ENCODE measurements around the gene GPR89A.

GPR89A gene

GRCh38 chr1:145707183-145707867 is 99.5 kb downstream of the GPR89A start, which contains the start of gene PDZK1:
TSS of gene PDZK1 (minus strand) at chr1:145707368. CDS start at chr1:145688021, 19,347 bp downstream.
- TF ChIP-seq CTCF (IDR thresholded peaks at IDR 0.05; ENCODE audit: low read depth, low read length), result no peak
- H3K4me3 ChIP-seq (ENCODE audit: low read depth, low read length), result no peak within 1 kb of the TSS

- TF ChIP-seq CTCF (IDR thresholded peaks at IDR 0.05; ENCODE audit: low read depth, low read length), result no peak
- no peak overlapping the region for H3K4me3 ChIP-seq (ENCODE audit: low read depth, low read length)
These were observed 100.3 kb downstream of the GPR89A start for GRCh38 chr1:145708063-145708462.

- H3K4me3 ChIP-seq (ENCODE audit: low read depth, low read length), result no peak overlapping the region
- TF ChIP-seq CTCF (IDR thresholded peaks at IDR 0.05; ENCODE audit: low read depth, low read length), result no peak
These were observed 102.7 kb downstream of the GPR89A start for GRCh38 chr1:145710291-145711027.

- no peak for TF ChIP-seq CTCF (IDR thresholded peaks at IDR 0.05; ENCODE audit: low read depth, low read length)
- H3K4me3 ChIP-seq (ENCODE audit: low read depth, low read length), result no peak overlapping the region
These were observed 103.4 kb downstream of the GPR89A start for GRCh38 chr1:145711213-145711651.

DNA sequence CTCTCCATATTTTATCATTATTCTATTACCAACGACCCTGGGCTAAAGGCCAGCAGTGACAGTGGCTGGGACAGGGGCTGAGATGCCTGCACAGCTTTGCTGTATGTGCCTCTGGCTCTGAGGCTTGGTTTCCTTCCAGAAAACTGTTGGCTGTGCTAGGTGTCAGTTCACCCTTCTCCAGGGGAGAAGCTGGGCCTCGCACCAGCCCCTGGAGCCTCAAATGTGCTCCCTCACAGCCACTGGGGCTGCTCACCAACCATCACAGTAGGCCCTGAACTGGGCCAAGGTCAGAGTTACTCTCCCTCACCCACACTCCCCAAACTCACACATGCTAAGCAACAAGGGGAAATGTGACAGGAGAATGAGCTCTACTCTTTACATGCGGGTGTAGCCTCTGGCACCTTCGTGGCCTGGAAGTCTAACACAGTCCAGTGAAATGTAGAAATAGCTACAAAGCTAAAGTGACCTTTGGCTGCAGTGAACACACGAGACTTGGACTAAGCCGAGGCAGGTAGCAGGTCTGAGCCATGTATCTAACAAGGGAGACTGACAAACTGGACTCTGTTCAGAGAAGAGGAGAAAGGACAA is 106.8 kb downstream of the GPR89A start:
- no peak for TF ChIP-seq CTCF (IDR thresholded peaks at IDR 0.05; ENCODE audit: low read depth, low read length)
- no peak overlapping the region for H3K4me3 ChIP-seq (ENCODE audit: low read depth, low read length)

DNA sequence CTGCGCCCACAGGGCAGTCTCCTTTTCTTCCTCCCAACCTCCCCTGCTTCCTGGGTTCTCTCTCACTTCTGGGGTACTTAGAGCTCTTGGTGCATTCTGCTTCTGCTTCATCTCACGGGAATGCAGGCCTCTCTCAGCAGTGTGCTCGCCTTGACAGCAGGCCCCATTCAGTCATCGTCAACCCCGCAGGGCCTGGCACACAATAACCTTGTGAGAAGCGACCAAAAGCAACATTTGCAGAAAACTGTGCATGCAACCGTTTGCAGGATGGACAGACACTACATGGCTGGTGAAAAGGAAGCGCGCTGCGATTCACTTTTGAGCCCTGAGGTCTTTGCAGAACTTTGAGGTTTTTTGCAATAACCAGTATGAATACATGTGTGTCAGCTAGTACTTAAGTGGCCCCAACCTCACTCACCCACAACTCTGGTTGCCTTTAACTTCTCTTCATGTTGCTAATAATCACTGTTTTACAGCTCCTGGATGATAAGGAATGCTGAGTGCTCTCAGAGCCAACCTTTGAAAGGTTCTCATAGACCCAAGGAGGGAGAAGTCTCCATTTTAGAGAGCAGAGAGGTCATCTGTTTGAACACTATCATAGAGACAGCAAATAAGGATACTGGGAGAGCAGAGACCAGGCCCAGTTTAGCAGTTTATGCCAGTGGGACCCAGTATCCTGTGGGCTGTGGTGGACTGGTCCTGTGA is 109.0 kb downstream of the GPR89A start:
- TF ChIP-seq CTCF (IDR thresholded peaks at IDR 0.05; ENCODE audit: low read depth, low read length), result no peak
- no peak overlapping the region for H3K4me3 ChIP-seq (ENCODE audit: low read depth, low read length)

All from WI38 (cell line).